ENCODE measurements around the gene CCL14. TPM values are rescaled to one million over a fixed set of nuclear protein-coding genes. Genes with fewer than 3 reads are reported as not detected.
"Not testable (repeated sequence)": the region's sequence is repeated elsewhere in the genome, so short reads cannot be mapped to it uniquely, and the experiment has no call there.

CCL14 gene
- total RNA-seq, 6 donors from 2014 or later: 1.0 to 90.7 (median 5.6) TPM

DNA sequence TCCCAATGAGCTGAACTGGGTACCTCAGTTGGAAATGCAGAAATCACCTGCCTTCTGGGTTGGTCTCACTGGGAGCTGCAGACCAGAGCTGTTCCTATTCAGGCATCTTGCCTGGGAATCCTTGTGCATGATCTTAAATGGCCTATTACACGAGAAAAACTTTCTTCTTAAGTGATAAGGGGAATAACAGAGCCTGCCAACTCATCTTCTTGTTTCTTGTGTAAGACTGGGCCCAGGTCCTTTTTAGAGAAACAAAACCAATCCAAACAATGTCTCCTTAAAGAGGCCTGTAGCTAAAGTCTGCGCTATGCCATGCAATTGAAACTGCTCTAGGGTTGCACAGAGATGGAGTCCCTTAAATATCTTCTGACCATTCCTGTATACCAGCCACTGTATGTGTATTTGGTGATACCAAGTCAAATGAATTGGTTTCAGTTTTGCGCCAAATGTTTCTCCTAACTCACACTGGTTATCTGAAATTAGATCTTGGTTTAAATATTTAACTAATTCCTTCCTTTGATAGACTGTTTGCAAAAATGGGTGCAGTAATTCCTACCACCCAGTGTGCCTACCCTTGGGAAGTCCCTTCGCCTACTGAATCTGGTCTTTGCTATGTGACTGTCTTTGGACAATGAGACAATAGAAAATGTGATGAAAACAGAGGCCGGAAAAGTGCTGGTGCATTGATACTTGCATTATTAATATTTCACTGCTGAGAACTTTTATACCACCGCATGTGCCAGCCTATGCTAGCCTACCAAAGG, 37.8 kb upstream of the CCL14 start:
- H3K4me3 ChIP-seq: no peak overlapping the region
- 85 to 89% methylated on average over 6 of the region's 6 CpGs for WGBS, 2 donors
- ATAC-seq (ENCODE audit: low FRiP score in 2 of 2): no peak
- no peaks in the 10 kb centered on the region for H3K36me3 ChIP-seq
- no peaks in the 10 kb centered on the region for H3K9me3 ChIP-seq
- H3K4me1 ChIP-seq: no peaks in the 10 kb centered on the region
- no peak for DNase-seq
- no peaks in the 10 kb centered on the region for H3K27me3 ChIP-seq
- TF ChIP-seq POLR2AphosphoS5 (IDR thresholded peaks at IDR 0.05): no peak
- TF ChIP-seq POLR2A (IDR thresholded peaks at IDR 0.05): no peak
- no peak for TF ChIP-seq EP300 (IDR thresholded peaks at IDR 0.05)
- TF ChIP-seq CTCF (IDR thresholded peaks at IDR 0.05): no peak
- H3K27ac ChIP-seq: no peak overlapping the region

GRCh38 chr17:36019423-36019822, 32.9 kb upstream of the CCL14 start:
- no peak for ATAC-seq (ENCODE audit: low FRiP score in 2 of 2)
- H3K36me3 ChIP-seq: no peaks in the 10 kb centered on the region
- WGBS, 2 donors: 87 to 90% methylated on average over 2 of the region's 2 CpGs

DNA sequence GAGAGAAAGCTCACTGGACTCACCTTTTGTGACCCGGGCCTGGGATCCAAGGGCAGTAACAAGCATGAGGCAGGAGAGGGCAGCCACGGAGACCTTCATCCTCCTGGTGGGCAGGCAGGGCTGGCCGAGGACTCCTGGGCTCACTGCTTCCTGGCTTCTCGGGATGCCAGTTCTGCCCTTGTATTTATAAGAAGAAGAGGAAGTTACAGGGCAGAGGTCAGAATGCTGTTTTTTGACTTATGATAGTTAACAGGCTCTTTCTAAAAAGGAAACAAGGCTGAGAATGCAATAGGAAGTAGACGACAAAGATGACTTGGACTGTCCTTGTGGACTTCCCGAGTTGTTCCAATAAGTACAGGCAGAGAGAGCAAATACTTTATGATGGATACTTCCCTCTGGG, 31.3 kb upstream of the CCL14 start, which contains the start of gene CCL23:
CCL23 (minus strand) TSS at position 174 of the 400 bp plus-strand sequence; CDS start at position 99, 75 bp downstream.
- Histone ChIP-seq H3K27me3 (no peaks in the 10 kb centered on the region), H3K27ac (peak within 1 kb of the TSS in 1 of 4 donors; percentile 53), H3K4me3 (no peak within 1 kb of the TSS), H3K36me3 (no peaks in the 10 kb centered on the region), H3K4me1 (peaks cover 0 to 7% (median 3%) of the 10 kb centered on the region in 4 donors), H3K9me3 (no peaks in the 10 kb centered on the region)
- ATAC-seq (ENCODE audit: low FRiP score in 2 of 2): peak; percentile 44 to 46
- DNase-seq: no peak
- WGBS, 2 donors: 32 to 35% methylated on average over 4 to 6 of the region's 6 CpGs
- TF ChIP-seq CTCF (IDR thresholded peaks at IDR 0.05) (peak in 1 of 6 experiments; percentile 8), EP300 (IDR thresholded peaks at IDR 0.05) (no peak)

More at GRCh38 chr17:36019423-36019822, 32.9 kb upstream of the CCL14 start:
- TF ChIP-seq POLR2A (IDR thresholded peaks at IDR 0.05) (no peak), CTCF (IDR thresholded peaks at IDR 0.05) (no peak), EP300 (IDR thresholded peaks at IDR 0.05) (no peak)
- no peak for DNase-seq
- Histone ChIP-seq H3K9me3 (no peaks in the 10 kb centered on the region), H3K27ac (no peak overlapping the region), H3K4me3 (no peak overlapping the region), H3K27me3 (no peaks in the 10 kb centered on the region), H3K4me1 (peaks cover 0 to 7% (median 3%) of the 10 kb centered on the region in 4 donors)

DNA sequence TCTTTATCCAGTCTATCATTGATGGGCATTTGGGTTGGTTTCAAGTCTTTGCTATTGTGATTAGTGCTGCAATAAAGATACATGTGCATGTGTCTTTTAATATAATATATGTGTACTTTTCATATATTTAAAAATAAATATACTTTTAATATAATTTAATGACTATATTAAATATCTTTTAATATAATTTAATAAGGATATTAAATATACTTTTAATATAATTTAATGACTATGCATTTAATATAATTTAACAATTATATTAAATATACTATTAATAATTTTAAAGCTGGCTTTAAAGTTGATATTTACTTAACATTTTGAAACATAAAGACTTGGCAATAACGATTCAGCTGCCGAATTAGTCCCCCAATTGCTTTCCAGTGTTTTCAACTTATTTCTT, 30.0 kb upstream of the CCL14 start:
- peaks cover 0 to 7% (median 3%) of the 10 kb centered on the region in 4 donors for H3K4me1 ChIP-seq
- no peak overlapping the region for H3K4me3 ChIP-seq
- H3K27me3 ChIP-seq: no peaks in the 10 kb centered on the region
- ATAC-seq (ENCODE audit: low FRiP score in 2 of 2): no peak
- peaks cover 0 to 9% (median 3%) of the 10 kb centered on the region in 4 donors for H3K9me3 ChIP-seq
- no peak overlapping the region for H3K27ac ChIP-seq
- TF ChIP-seq POLR2AphosphoS5 (IDR thresholded peaks at IDR 0.05) (no peak), POLR2A (IDR thresholded peaks at IDR 0.05) (no peak), CTCF (IDR thresholded peaks at IDR 0.05) (no peak), EP300 (IDR thresholded peaks at IDR 0.05) (no peak)
- H3K36me3 ChIP-seq: no peaks in the 10 kb centered on the region
- WGBS, 2 donors: 93 to 94% methylated on average over 2 of the region's 2 CpGs
- DNase-seq: no peak

- not testable (repeated sequence) for H3K4me1 ChIP-seq; ATAC-seq (ENCODE audit: low FRiP score in 2 of 2); H3K36me3 ChIP-seq; H3K27me3 ChIP-seq; H3K9me3 ChIP-seq; H3K4me3 ChIP-seq; H3K27ac ChIP-seq; DNase-seq
- WGBS, 2 donors: 95 to 96% methylated on average over 4 of the region's 4 CpGs
Observed at GRCh38 chr17:36015895-36016294, 29.4 kb upstream of the CCL14 start.

Measured in upper lobe of left lung (tissue), 6 donors.